GM21367 (cell line): Measurements from ENCODE around the gene RARA.
"Not testable (repeated sequence)": the region's sequence is repeated elsewhere in the genome, so short reads cannot be mapped to it uniquely, and the experiment has no call there.

Experiments
- ATAC-seq: cut with Tn5 transposase; IDR thresholded peaks from one replicate; pipeline ENCODE4 v1.9.1; 2021; ENCODE audit not compliant: unreplicated experiment

RARA gene

DNA sequence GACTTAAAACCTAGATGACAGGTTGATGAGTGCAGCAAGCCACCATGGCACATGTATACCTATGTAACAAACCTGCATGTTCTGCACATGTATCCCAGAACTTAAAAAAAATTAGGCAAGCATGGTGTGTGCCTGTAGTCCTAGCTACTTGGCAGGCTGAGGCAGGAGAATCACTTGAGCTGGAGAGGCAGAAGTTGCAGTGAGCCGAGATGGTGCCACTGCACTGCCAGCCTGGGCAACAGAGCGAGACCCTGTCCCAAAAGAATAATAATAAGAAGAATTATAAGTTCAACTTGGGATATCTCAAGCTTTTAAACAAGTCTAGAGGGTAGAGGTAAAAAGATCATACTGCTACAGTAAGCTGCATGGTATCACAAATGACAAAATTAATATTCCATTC lies 11.5 kb upstream of the RARA start:
- no peak for ATAC-seq

DNA sequence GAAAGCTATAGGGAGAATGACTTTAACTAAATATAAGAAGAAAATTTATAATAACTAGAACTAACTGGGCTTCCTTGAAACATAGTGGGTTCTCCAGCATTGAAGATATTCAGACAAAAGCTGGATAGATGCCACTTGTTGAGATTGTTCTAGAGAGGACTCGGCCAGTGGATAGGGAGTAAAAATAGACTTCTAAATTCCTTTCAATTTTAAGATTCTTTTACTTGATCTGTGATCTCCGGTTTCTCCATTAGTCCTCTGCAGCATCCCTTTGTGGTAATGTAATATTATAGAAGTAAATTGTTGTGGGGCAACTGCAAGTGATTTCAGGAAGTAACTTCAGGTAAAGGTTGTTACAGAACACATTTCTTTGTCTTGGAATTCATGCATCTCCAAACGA lies 10.3 kb upstream of the RARA start:
- ATAC-seq: no peak

DNA sequence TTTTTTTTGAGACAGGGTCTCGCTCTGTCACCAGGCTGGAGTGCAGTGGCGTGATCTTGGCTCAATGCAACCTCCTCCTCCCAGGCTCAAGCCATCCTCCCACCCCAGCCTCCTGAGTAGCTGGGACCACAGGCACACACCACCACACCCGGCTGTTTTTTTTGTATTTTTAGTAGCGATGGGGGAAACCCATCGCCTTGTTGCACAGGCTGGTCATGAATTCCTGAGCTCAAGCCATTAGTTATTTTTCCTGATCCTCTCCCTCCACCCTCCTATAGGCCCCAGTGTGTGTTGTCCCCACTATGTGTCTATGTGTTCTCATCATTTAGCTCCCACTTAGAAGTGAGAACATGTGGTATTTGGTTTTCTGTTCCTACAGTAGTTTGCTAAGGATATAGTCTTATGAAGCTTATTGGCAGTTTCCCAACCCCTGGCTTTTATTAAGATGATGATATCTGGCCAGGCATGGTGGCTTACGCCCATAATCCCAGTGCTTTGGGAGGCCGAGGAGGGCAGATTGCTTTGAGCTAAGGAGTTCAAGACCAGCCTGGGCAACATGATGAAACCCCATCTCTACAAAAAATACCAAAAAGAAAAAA lies 9.7 kb upstream of the RARA start:
- not testable (repeated sequence) for ATAC-seq

DNA sequence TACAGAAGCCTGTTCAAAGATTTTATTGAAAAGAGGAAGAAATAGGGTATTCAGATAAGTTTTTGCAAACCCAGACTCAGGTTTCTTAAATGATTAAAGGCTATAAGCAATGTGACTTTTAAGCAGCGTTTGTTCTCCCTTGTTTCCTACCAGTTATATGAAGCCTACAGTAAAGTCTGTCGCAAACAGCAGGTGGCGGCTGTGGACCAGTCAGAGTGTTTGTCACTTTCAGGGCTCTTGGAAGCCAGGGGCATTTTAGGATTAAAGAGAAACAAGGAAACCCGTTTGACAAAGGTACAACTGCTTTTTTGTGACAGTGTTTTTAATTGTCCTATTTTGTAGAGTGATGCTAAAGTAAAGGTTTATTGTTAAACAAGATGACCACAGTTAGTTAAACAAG lies 7.7 kb upstream of the RARA start:
- no peak for ATAC-seq

DNA sequence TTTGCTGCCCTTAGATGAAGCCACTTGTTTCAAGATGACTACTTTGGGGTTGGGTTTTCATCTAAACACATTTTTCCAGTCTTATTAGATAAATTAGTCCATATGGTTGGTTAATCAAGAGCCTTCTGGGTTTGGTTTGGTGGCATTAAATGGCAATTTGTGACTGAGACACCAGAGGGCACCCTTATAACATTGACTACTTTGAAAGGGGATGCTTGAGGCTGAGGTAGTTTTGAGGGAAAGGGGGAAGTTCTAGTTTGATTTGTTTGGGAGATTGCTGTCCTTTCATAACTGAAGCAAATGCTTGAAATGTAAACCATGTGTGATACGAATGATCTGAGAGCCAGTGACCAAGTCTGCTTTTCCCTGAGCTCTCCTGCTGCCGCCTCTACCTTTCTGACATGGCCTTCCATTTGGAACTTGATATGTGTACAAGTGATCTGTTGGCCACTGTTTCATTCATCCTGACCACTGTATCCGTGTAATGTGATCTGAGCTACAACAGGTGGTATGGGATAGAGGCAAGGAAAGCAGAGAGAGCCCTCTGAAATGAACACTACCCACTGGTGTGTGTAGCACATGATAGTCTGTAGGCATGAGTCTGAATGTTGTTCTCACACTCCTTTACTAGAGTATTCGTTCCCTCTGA lies 5.8 kb upstream of the RARA start:
- ATAC-seq: no peak

DNA sequence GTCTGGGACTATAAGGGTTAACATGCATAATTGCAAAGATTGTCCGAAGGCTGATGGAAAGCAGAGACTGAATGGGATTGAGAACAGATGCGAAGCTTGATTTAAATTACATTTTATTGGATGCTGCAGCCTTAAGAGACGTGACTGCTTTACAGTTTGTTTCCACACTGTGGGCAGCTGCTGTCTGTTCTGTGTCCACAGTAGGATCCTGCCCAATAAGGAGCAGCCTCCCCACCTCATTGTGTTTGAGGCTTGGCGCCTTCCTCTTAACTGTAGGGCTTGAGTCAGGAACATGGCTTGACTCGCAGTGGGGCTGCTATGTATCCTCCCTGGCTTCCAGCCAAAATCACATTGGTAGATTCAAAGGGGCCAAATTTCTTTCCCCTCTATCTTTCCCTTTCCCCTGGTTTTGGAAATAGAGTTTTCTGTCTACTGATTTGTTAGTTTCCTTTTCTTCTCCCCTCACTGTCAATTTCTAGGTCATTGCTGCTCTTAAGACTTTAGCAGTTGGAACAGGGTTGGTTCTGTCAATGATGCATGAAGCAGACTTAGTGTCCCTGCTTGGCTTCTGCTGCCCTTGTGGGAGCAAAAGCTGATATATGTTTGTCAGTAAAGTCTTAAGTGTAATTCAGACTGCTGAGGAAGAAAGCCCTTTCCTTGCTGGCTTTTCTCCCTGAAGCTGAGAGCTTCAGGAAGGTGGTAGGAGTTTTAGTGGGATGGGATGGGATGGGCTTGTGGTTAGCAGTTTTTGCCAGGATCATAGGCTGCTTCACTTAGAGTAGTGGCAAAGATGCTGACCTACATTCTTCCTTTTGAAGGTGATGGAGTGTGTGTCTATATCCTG lies 5.0 kb upstream of the RARA start:
- ATAC-seq: no peak

DNA sequence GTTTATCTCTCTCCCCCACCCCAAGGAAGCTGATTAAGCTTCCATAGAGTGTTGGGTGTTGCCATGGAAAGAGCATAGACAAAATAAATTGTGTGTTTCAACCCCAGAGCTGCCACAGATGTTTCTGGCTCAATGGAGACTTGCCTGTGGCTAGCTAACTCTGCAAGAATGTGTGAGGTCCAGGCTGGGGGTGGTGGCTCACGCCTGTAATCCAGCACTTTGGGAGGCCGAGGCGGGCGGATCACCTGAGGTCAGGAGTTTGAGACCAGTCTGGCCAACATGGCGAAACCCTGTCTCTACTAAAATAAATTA lies 4.5 kb upstream of the RARA start:
- ATAC-seq: not testable (repeated sequence)

DNA sequence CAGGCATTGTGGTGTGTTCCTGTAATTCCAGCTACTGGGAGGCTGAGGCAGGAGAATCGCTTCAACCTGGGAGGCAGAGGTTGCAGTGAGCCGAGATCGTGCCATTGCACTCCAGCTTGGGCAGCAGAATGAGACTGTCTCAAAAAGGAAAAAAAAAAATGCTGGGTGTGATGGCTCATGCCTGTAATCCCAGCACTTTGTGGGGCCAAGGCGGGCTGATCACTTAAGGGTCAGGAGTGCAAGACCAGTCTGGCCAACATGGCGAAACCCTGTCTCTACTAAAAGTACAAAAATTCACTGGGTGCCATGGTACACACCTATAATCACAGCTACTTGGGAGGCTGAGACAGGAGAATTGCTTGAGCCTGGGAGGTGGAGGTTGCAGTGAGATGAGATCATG lies 4.1 kb upstream of the RARA start:
- ATAC-seq: not testable (repeated sequence)

DNA sequence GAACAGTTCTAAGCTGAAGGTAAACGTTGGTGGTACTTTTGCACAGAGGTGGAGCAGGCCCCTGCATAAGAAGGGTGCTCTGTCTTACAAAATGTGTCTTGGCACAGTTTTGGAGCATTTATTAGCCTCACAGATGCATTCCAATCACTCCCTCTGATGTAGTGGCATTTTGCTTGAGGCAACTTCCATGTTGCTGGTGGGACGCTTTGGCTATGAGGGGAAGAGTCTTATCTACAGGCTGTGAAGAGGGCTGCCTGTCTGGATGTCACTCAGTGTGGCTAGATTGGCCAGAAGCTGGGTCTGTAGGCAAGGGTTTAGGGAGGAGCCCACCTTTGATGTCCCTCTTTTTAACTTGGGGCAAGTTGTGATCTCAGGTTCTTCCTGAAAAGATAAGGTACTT lies 2.6 kb upstream of the RARA start:
- no peak for ATAC-seq

DNA sequence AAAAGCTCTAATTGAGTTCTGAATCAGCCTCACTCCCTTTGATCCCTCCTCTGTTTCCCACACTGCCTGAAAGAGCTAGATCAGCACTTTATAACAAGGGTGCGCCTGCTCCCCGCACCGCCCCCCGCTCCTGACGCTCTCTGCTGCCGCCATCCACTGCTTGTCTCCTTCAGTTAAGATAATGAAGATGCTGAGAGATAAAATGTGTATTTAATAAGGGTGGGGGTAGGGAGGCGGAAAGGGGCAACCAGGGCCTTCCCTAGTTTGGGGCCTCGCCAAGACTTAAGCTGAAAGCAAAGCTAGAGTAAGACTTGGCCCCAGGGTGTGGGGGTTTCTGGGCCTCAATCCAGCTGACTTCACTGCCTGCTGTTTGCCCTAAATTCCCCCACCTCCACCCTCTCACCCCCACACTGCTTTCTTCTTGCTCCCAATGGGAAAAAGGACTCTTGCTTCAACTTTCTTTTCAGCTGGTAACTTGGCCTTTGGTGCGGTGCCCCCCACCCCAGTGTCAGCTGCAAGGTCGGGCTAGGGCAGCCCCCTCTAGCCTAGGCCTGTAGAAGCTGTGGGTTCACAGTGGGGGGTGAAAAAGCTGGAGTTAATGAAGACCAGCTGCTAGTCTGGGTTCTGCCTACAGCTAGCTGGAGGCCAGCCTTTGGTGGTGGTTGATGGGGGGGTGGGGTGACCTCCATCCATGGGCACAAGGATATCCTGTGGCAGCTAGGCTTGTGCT lies 1.8 kb upstream of the RARA start:
- ATAC-seq: no peak

DNA sequence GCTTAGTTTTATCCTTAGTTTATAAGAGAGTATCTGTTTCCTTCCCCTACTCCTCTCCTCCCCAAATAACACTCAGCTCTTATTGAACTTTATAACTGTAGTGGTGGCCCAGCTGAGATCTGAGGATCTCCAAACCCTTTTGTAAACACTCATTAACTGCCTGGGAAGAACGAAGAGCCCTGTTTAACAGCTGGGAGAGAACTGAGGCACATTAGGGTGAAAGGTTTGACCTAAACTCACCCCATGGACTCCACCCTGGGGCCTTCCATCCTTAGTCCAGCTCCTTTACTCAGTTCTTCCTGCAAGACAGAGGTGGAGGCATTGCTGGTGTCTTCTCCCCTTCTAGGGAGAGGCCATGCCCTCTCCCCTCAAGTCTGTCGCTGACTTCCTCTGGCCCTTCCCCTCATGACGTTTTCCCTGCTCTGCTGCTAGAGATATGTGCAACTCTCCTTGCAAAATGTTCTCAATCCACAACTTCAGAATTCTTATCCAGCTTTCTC lies 1.2 kb upstream of the RARA start:
- no peak for ATAC-seq

DNA sequence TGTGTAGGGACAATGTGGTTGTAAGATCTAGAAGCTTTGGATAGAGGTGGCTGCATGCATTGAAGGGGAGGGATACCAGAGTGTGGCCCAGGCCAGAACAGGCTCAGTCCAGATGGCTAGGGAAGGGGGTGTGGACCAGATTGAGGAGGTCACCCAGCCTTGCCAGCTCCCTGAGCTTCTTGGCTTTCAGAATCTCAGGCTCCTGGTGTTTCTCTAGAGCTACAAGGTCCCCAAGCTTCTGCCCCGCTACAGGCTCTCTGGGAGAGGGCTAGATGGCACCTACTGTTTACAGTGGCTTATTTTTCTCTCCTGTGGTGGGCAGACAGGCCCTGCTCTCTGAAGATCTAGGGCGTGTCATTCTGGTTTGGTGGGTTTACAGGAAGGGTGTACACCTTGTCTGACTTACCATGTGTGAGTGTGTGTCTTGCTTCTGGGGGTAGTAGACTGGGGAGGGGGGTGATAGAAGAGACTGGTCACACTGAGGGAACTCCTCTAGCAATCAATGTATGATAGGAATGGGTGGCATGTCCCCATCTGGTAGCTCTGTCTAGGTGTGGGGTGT lies 1.1 kb downstream of the RARA start:
- no peak for ATAC-seq

DNA sequence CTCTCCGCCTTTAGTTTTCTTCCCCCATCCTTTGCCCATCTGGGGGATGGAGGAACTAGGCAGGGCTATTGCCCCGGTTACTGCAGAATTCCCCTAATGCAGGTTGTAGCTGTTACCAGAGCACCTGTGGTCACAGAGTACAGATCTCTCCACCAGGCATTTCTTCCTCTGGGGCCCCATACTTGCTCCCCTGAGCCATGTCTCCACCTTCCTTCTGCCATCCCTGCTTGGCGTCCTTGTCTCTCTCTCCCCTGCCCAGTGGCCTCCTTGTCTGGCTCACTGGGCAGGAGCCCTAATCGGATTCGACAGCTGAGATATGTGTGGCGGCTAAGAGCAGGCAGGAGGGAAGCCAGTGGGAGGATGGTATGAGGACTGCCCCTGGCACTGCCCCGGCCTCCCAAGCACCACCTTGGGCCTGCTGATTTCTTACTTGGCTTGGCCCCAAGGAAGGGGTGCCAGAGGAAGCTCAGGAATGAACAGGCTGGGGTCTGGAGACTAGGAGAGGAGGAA lies 2.0 kb downstream of the RARA start:
- ATAC-seq: no peak

DNA sequence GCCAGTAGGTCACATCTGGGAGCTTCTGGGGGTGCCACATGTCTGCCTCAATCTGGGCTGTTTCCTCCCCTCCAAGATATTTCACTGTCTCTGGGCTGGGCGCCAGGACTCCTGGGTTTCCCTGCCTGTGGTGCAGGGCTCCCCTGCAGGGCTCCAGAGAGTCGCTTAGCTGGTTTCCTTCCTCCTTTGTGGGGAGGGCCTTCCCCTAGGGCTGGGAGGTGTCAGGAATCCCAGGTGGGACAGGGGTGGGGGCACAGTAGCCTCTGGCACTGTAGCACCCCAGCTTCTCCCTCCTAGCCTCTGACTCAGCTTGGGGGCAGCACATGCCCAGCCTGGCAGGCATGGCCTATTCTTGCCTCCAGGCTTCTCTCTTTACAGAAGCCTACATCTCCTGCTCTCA lies 2.6 kb downstream of the RARA start:
- no peak for ATAC-seq

DNA sequence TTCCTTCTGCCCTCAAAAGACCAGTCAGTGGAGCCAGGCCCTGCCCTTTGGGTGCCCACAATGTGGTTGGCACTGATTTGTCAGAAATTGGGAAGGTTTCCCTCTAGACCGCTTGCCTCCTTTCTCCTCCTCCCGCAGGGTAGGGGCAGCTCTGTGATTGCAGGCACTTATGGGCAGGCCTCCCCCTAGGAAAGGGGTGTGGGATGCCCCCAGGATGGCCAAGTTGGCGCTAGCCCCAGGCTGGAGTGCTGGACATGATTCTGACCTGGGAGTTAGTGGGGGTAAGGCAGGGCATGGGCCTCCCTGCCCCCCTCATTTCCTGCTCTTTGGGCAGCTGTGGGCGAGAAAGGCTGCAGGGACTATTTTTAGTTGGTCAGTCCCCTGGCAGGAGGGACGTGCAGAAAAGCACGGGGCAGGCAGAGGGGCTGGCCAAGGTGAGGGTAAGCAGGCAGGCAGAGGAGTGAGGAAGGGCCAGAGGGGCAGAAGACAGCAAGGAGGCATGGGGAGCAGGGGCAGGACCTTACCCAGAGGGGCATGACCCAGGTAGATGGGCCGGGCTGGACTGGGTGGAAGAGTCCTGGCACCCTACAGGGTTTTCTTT lies 3.3 kb downstream of the RARA start:
- ATAC-seq: no peak

DNA sequence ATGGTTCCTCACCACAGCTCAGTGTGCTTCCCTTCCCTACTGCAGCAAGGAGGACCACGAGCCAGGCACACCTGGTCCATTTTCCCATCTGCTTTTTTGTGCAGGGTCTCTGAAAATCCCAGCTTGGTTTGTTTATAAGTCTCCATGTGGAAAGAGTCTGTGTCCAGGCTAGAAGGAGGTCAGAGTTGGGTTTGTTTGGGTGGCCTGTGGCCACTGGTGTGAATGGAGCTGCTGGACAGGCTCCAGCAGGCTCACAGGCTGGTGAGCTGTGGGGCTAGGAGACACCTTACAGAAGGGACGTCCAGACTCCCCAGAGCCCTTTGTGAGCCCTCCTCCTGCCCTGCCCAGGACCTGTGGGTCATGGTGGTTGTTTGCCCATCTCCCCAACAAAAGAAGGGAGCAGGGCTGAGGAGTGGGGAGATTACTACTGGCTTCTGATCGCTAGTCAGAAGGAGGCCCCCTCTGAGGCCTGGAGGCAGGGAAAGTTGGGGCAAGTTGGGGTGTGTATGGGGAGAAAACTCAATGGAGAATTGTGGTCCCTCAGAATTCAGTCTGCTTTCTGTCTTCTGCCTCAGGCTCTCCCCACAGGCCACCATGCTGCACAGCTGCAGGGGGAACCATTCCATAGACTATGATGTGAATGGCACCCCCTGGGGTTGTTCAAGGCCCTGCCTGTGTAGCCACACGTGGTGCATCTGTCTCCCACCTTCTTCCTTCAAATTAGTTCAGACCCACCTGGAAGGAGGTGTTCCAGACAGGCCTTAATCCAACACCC lies 4.1 kb downstream of the RARA start:
- no peak for ATAC-seq

DNA sequence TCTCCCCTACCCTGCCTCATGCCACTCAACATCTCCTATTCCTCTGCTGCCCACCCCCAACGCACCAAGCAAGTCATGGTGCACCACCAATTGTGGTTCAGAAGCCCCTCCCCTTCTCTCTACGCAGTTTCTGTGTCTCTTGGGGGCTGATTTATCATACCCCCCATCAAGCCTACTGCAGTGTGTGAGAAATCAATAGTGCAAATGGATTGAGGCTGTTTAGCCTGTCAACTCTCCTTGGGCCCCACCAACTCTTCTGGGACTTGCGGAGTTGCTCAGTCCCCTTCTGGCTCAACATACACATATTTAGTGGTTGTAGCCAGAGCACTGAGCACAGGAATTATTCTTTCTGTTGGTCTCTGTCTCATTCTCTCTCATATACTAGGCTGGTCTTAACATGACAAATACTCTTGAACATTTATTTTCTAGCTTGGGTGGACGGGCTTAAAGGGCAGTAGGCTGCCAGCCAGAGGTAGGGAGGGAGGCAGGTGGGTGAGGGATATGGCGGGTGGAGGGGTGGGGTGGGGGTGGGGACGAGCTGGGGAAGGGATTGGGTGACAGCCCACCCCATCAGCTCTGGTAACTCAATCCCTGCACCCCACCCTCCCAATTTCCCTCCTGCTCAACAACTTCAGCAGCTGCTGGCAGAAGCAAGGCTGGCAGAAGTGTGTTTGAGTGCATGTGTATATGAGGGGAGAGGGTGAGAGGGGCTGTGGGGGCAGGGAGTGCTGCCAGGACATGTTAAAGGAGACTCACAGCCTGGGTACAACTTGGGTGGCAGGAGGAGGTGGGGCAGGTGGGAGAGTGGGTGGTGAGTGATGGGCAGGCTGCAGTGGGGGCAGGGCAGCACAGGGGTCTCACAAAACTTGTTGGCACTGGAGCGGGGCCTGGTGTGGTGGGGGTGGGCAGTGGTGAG lies 4.9 kb downstream of the RARA start:
- ATAC-seq: no peak

DNA sequence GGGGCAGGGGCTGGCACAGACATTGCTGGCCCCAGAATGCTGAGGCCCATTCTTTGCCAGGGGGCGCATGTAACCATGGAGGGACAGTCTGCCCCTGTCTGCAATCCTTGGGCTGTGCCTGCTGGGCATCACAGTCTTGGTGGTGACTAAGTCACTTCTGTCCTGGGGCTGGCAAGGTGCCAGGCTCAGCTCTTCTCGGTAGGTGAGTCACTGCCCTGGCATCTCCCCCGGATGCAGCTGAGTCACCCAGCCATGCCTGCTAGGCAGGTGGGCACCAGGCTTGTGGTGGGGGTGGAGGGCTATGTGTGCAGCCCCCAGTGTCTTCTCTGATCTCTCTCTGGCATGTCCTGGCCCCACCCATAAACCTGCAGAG lies 5.6 kb downstream of the RARA start:
- no peak for ATAC-seq

DNA sequence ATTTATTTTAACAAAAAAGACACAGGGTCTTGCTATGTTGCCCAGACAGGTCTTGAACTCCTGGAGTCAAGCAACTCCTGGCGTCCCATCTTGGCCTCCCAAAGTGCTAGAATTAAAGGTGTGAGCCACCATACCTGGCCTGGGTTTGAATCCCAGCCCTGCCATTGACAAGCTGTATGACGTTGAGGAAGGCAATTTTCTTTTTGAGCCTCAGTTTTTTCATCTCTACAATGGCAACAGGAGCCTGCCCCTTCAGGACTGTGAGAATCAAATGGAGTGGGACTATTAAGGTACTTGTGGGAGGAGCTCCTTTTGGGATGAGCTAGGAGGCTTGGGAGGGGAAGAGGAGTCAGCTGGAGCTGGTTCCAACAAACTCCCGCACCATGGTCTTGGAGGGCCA lies 6.2 kb downstream of the RARA start:
- ATAC-seq: no peak
